ENCODE measurements around the gene TRAF2.

Gene TRAF2

GRCh38 chr9:136847826-136848392 lies 38.4 kb upstream of the TRAF2 start:
- DNase-seq = peak; percentile 51 to 71

- peak in 1 of 2 experiments; percentile 13 for DNase-seq
Measured at GRCh38 chr9:136848393-136849037, 37.8 kb upstream of the TRAF2 start.

- peak; percentile 92 to 97 for DNase-seq
Measured at GRCh38 chr9:136849038-136849959, 37.0 kb upstream of the TRAF2 start, which contains the start of gene PHPT1. Gene PHPT1, plus strand, starts transcription at chr9:136849409. Its CDS starts 22 bp downstream, at chr9:136849431.

GRCh38 chr9:136849960-136850865 lies 36.1 kb upstream of the TRAF2 start:
- no peak for DNase-seq

GRCh38 chr9:136850866-136851775 lies 35.2 kb upstream of the TRAF2 start:
- no peak for DNase-seq

GRCh38 chr9:136851941-136852663 lies 34.2 kb upstream of the TRAF2 start, which contains the start of gene MAMDC4:
Gene MAMDC4, plus strand, starts transcription at chr9:136852346. Its CDS starts 71 bp downstream, at chr9:136852417.
- DNase-seq = no peak

DNA sequence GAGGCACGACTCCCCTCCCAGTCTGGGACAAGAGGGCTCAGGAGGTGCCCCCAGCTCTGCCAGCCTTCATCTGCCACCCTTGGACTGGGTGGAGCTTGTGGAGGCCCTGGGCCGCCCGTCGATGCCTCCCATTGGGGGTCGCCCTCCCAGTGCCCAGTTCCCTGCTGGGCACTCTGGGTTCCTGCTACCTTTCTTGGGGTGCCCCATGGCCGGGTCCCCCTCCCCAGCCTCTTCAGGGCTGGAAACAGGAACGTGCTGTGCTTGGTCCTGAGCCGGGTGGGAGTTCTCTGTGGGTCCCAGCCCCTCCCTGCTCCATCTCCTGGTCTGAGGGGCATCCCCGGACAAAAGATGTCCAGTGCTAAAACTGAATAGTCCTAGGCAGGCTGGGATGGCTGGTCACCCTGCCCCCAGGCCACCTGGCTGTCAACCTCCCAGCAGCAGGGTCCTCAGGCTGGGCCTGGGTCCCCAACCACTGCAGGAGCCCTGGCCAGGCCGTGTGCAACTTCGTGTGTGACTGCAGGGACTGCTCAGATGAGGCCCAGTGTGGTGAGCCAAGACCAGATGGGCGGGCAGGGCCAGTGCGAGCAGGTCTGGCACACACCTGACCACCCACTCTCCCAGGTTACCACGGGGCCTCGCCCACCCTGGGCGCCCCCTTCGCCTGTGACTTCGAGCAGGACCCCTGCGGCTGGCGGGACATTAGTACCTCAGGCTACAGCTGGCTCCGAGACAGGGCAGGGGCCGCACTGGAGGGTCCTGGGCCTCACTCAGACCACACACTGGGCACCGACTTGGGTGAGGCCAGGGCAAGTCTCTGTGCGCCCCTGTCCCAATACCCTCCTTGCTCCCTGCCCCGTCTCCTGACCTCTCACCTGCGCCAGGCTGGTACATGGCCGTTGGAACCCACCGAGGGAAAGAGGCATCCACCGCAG lies 33.4 kb upstream of the TRAF2 start:
- no peak for DNase-seq

DNA sequence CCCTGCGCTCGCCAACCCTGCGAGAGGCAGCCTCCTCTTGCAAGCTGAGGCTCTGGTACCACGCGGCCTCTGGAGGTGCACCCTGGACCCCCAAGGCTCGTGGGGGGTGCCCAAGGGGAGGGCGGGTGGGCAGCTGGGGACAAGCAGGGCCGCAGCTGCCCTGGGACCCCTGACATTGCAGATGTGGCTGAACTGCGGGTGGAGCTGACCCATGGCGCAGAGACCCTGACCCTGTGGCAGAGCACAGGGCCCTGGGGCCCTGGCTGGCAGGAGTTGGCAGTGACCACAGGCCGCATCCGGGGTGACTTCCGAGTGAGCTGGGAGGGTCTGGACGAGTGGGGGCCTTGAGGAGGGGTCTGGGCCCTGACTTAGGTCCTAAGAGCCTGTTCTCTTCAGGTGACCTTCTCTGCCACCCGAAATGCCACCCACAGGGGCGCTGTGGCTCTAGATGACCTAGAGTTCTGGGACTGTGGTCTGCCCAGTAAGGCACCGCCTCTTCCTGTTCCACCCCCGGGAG lies 32.7 kb upstream of the TRAF2 start:
- no peak for DNase-seq

GRCh38 chr9:136854113-136854841 lies 32.0 kb upstream of the TRAF2 start:
- DNase-seq = no peak

DNA sequence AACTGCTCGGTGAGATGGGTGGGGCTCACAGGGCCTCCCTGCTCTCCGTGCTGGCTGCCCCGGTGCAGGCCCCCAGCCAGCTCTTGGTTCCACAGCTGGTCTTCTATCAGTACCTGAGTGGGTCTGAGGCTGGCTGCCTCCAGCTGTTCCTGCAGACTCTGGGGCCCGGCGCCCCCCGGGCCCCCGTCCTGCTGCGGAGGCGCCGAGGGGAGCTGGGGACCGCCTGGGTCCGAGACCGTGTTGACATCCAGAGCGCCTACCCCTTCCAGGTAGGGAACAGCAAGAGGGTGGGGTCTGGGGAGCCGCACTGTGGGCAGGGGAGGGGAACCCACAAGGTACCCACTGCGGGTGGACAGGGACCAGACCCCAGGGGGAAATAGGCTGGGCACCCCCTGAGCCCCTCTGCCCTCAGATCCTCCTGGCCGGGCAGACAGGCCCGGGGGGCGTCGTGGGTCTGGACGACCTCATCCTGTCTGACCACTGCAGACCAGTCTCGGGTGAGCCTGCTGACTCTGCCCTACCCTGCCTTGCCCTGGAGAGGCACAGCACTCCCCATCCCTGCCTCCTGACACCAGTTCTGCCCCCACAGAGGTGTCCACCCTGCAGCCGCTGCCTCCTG lies 31.4 kb upstream of the TRAF2 start:
- no peak for DNase-seq

DNA sequence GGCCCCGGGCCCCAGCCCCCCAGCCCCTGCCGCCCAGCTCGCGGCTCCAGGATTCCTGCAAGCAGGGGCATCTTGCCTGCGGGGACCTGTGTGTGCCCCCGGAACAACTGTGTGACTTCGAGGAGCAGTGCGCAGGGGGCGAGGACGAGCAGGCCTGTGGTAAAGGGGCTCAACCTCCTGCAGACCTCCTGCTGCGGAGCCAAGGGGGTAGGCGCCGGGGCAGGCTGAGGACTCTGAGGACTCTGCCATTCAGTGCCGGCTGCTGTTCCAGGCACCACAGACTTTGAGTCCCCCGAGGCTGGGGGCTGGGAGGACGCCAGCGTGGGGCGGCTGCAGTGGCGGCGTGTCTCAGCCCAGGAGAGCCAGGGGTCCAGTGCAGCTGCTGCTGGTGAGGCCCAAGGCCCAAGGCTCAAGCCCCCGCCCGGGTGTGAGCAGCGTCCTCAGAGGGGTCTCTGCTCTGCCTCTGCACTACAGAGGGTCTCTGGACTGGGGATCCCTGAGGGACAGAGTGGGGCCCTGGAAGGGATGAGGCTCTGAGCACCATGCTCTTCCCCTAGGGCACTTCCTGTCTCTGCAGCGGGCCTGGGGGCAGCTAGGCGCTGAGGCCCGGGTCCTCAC lies 30.7 kb upstream of the TRAF2 start:
- DNase-seq = no peak

GRCh38 chr9:136856079-136856476 lies 30.2 kb upstream of the TRAF2 start:
- DNase-seq = no peak

DNA sequence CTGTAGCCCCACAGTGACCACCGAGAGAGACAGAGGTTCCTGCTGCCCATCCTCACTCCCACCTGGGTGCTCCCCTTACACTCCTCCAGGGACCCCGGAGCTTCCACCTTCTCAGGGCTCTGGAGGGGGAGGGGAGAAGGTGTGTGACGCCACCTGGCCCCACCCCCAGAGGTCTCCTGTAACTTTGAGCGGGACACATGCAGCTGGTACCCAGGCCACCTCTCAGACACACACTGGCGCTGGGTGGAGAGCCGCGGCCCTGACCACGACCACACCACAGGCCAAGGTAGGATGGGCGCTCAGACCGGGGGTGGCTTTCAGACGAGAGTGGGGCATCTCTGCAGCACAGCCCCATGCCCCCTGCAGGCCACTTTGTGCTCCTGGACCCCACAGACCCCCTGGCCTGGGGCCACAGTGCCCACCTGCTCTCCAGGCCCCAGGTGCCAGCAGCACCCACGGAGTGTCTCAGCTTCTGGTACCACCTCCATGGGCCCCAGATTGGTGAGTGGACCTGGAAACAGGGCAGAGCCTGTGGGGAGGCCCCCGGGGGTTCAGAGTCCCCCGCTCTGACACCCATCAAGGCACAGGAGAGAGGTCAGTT lies 29.7 kb upstream of the TRAF2 start:
- no peak for DNase-seq

DNA sequence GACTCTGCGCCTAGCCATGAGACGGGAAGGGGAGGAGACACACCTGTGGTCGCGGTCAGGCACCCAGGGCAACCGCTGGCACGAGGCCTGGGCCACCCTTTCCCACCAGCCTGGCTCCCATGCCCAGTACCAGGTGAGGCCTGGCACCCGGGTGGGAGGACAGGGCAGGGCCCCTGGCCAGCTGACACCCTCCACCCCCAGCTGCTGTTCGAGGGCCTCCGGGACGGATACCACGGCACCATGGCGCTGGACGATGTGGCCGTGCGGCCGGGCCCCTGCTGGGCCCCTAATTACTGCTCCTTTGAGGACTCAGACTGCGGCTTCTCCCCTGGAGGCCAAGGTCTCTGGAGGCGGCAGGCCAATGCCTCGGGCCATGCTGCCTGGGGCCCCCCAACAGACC lies 29.1 kb upstream of the TRAF2 start:
- DNase-seq = no peak

- DNase-seq = no peak
Measured at GRCh38 chr9:136857581-136858412, 28.5 kb upstream of the TRAF2 start.

- DNase-seq = no peak
Measured at GRCh38 chr9:136858452-136858843, 27.9 kb upstream of the TRAF2 start.

Measured in stimulated activated CD4-positive, alpha-beta T cell treated with anti-CD3 and anti-CD28 coated beads, Interleukin-4, amount 100 ng/mL, for 4 hours (primary cell).